ENCODE data around the gene TTC4. TPM values are rescaled to one million over a fixed set of nuclear protein-coding genes. Genes with fewer than 3 reads are reported as not detected.

Gene TTC4
- total RNA-seq, 1 experiment from 2014 or later = 26.3 TPM

GRCh38 chr1:54714881-54715492 lies 674 bp upstream of the TTC4 start:
- peak overlapping the region; percentile 91 for H3K9ac ChIP-seq (ENCODE audit: low read length)
- H3K27ac ChIP-seq (ENCODE audit: low read depth, low read length) = no peak overlapping the region
- ATAC-seq (no peak), DNase-seq (ENCODE audit: low read depth, low spot score) (no peak)
- ChIA-PET CTCF (no interaction called here), POLR2A (no interaction called here), RAD21 (ENCODE audit: low non-redundant PET in 1 of 2, low total read pairs in 2 of 2, uncharacterized antibody in 2 of 2, unreplicated experiment in 2 of 2) (interaction anchor here in 1 of 2 experiments (0.7 kb wide), 1 partner anchor 515 kb away, joined by 3 read pairs; the partner anchor contains the start of gene MRPL37)
- H3K36me3 ChIP-seq (ENCODE audit: control insufficient read depth in 1 of 2, insufficient read depth in 2 of 2, low read length in 2 of 2) = peaks cover 10 to 15% of the 10 kb centered on the region in 2 experiments; a peak in 2 of 4 replicates
- BruUV-seq (replicated peaks) = no TSS peak
- no peaks in the 10 kb centered on the region for H3K9me2 ChIP-seq (ENCODE audit: insufficient read depth)
- H2AFZ ChIP-seq (ENCODE audit: low read depth, low read length, poor library complexity, severe bottlenecking) = peak overlapping the region; percentile 96
- H3K4me3 ChIP-seq (replicated peaks in 1 of 2; ENCODE audit: low read depth in 1 of 2, low read length in 2 of 2) = peak overlapping the region in 1 of 2 experiments; percentile 98; a peak in 3 of 4 replicates
- H3K4me2 ChIP-seq (ENCODE audit: low read length) = peak overlapping the region; percentile 86
- no peaks in the 10 kb centered on the region for H3K9me3 ChIP-seq (ENCODE audit: control insufficient read depth in 1 of 2, insufficient read depth in 1 of 2, low read depth in 1 of 2, low read length in 2 of 2)
- TF ChIP-seq MAX (IDR thresholded peaks at IDR 0.05) = no peak
- TF ChIP-seq ZNF274 (IDR thresholded peaks at IDR 0.05; ENCODE audit: low read depth, low read length) = no peak
- H4K20me1 ChIP-seq (ENCODE audit: insufficient read depth) = no peaks in the 10 kb centered on the region
- intact Hi-C loops (cut with micrococcal nuclease) = loop anchor here (2.0 kb wide), 1 partner anchor 50 kb away; the partner anchor contains the start of gene PARS2
- H3K27me3 ChIP-seq (ENCODE audit: insufficient read depth, low read length) = 0 out of 2 replicates have a peak, but pooled peaks cover 3% of the 10 kb centered on the region
- peaks cover 8 to 14% of the 10 kb centered on the region in 2 experiments; a peak in 3 of 4 replicates for H3K4me1 ChIP-seq (ENCODE audit: control insufficient read depth in 1 of 2, insufficient read depth in 2 of 2, low read length in 2 of 2)
- H3K79me2 ChIP-seq (ENCODE audit: insufficient read depth, low read length) = peaks cover 42% of the 10 kb centered on the region

GRCh38 chr1:54716299-54717047 lies 812 bp downstream of the TTC4 start:
- peaks cover 8 to 14% of the 10 kb centered on the region in 2 experiments; a peak in 3 of 4 replicates for H3K4me1 ChIP-seq (ENCODE audit: control insufficient read depth in 1 of 2, insufficient read depth in 2 of 2, low read length in 2 of 2)
- H3K27me3 ChIP-seq (ENCODE audit: insufficient read depth, low read length) = no peaks in the 10 kb centered on the region
- ChIA-PET RAD21 (ENCODE audit: low non-redundant PET in 1 of 2, low total read pairs in 2 of 2, uncharacterized antibody in 2 of 2, unreplicated experiment in 2 of 2) (no interaction called here), POLR2A (no interaction called here), CTCF (no interaction called here)
- H3K36me3 ChIP-seq (ENCODE audit: control insufficient read depth in 1 of 2, insufficient read depth in 2 of 2, low read length in 2 of 2) = peaks cover 14 to 16% of the 10 kb centered on the region in 2 experiments; a peak in 3 of 4 replicates
- H3K27ac ChIP-seq (ENCODE audit: low read depth, low read length) = peak overlapping the region; percentile 65
- BruUV-seq (replicated peaks) = no TSS peak
- H3K9ac ChIP-seq (ENCODE audit: low read length) = peak overlapping the region; percentile 91
- H2AFZ ChIP-seq (ENCODE audit: low read depth, low read length, poor library complexity, severe bottlenecking) = no peak overlapping the region
- intact Hi-C loops (cut with micrococcal nuclease) = no loop called here
- TF ChIP-seq SRF (IDR thresholded peaks at IDR 0.05; ENCODE audit: low read depth) (no peak), TCF7L2 (IDR thresholded peaks at IDR 0.05; ENCODE audit: borderline replicate concordance, extremely low read depth, insufficient read depth, insufficient read length) (no peak), RAD21 (IDR thresholded peaks at IDR 0.05; ENCODE audit: low read depth) (no peak), JUND (IDR thresholded peaks at IDR 0.05) (no peak)
- H3K4me3 ChIP-seq (replicated peaks in 1 of 2; ENCODE audit: low read depth in 1 of 2, low read length in 2 of 2) = peak overlapping the region; percentile 97 to 98
- no peaks in the 10 kb centered on the region for H4K20me1 ChIP-seq (ENCODE audit: insufficient read depth)
- DNase-seq (ENCODE audit: low read depth, low spot score) (no peak), ATAC-seq (peak; percentile 12)
- H3K79me2 ChIP-seq (ENCODE audit: insufficient read depth, low read length) = peaks cover 46% of the 10 kb centered on the region
- H3K9me3 ChIP-seq (ENCODE audit: control insufficient read depth in 1 of 2, insufficient read depth in 1 of 2, low read depth in 1 of 2, low read length in 2 of 2) = no peaks in the 10 kb centered on the region
- no peaks in the 10 kb centered on the region for H3K9me2 ChIP-seq (ENCODE audit: insufficient read depth)
- H3K4me2 ChIP-seq (ENCODE audit: low read length) = peak overlapping the region; percentile 86

Data from HCT116 (cell line).